ENCODE data around the gene BGLAP.

Gene BGLAP

DNA sequence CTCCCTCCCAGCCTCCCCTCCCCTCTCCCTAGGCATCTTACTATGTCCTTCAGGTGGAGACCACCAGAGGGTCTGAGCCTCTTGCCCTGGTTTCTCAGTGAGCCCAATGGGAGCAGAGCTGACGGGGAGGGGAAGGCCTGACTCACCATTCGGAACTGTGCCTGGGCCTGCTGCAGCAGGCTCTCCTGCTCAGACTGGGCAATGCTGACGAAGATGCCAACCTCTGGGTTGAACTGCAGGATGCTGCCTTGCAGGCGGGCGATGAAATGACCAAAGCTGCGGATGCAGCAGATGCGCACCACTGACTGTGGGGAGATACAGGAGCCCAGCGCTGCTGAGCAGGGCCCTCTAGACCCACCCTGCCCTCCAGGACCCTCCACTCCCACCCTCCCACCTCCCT is 16.9 kb downstream of the BGLAP start:
- no peak for DNase-seq (ENCODE audit: low read depth)

- DNase-seq (ENCODE audit: low read depth), result no peak
Measured at GRCh38 chr1:156259805-156260204, 17.8 kb downstream of the BGLAP start.

DNA sequence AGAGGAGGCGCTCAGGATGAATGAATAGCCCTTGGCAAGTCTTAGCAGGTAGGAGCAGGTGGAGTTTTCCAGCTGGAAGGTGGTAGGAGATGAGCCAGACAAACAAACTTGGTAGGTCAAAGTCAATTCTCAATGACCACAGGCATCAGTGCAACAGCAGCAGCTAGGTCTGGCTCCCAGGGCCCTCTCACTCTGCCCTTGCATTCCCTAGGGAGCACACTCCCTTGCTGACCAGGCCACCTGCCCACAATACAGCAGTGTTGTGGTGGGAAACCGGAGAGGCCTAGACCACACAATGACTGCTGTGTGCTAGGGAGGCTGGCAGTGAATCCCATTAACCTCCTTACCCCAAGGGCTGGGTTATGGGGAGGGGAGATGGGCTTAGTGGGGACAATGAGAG is 18.9 kb downstream of the BGLAP start:
- DNase-seq (ENCODE audit: low read depth), result no peak

DNA sequence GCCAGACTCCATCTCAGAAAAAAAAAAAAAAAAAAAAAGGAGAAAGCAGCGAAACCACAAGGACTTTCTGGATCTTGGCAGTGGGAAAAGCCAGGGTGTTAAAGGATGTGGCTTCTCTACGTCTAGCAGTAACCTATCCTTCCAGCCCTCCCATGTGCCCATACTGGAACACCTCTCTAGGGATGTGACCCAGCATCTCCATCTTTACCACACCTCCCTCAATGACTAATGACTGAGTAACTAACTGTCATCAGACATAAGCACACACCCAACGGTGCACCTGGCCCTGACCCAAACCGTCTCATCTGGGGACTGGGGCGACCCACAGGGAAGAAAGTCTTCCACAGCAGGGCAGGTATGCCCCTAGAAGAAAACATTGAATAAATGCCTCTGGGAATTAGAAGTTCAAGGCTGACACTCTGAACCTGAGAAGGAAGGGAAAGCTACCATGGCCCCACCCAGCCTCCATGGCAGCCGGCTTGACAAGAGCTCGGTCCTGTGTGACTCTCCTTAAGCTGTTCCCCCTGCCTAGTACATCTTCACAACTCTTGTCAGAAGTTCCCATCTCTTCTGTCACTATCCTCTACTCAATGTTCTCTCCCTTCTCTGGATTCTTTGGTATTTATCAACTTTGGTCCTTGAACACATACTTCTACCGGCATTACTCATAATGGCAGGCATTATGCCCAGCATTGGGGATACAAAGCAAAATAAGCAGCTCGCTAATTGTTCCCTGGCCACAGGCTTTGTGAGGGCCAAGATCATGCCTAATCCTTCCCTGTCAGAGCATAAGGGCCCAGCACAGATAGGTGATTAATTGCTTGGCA is 20.7 kb downstream of the BGLAP start:
- DNase-seq (ENCODE audit: low read depth), result peak; percentile 24

- no peak for DNase-seq (ENCODE audit: low read depth)
Measured at GRCh38 chr1:156263288-156263655, 21.3 kb downstream of the BGLAP start.

- no peak for DNase-seq (ENCODE audit: low read depth)
Measured at GRCh38 chr1:156266051-156266450, 24.1 kb downstream of the BGLAP start.

DNA sequence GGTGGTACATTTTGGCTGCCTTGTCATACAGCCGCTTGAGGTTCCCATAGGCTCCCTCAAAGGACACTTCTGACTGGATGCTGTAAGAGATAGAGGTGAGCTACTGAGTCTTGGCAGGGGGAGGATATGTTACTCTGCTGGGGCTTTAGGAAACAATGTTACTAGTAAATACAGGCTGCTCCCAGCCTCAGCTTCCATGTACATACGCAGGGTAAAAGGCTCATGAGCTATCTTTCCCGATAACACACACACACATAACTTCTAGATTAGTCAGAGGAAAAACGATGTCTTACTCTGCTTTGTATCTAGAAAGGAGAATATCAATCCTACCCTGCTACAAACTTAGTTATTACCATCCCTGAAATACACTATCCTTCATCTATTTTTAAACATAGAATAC is 26.4 kb downstream of the BGLAP start:
- DNase-seq (ENCODE audit: low read depth), result no peak

- DNase-seq (ENCODE audit: low read depth), result no peak
Measured at GRCh38 chr1:156270314-156270713, 28.3 kb downstream of the BGLAP start.

- no peak for DNase-seq (ENCODE audit: low read depth)
Measured at GRCh38 chr1:156276532-156276931, 34.5 kb downstream of the BGLAP start.

GRCh38 chr1:156276966-156277381 is 35.0 kb downstream of the BGLAP start:
- no peak for DNase-seq (ENCODE audit: low read depth)

DNA sequence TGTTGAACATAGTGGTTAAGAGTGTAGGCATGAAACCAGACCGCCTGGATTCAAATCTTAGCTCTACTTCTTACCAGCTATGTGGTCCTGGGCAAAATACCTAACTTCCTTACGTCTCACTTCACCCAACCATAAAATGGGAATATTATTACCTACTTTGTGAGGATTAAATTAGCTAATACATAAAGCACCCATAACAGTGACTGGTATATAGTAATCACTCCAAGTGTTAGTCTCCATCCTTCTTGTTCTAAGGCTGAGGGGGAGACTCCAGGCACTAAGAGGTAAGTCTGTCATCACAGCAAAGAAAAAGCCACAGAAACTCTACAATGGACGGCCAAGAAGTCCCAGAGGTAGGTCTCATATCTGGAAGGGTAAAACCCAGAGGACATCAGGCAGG is 37.9 kb downstream of the BGLAP start:
- DNase-seq (ENCODE audit: low read depth), result no peak

DNA sequence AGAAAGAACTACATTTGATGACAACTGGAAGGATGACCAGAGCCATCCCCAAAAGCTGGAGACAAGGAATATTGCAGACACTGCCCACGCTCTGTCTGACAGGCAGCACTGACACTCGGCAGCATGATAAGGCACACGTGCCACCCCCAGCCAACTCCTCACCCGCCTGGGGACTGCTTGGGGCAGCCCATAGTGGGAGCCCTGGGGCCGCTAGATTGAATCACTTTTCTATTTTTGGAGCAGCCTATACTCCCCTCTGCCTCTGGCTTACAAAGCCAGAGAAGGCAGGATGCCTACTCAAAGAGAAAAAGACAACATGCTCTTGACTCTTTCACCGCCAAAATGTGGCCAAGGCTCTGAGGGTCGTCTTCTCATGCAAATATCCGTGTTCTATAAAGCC is 39.3 kb downstream of the BGLAP start:
- no peak for DNase-seq (ENCODE audit: low read depth)

- DNase-seq (ENCODE audit: low read depth), result no peak
Measured at GRCh38 chr1:156281693-156282478, 39.9 kb downstream of the BGLAP start.

DNA sequence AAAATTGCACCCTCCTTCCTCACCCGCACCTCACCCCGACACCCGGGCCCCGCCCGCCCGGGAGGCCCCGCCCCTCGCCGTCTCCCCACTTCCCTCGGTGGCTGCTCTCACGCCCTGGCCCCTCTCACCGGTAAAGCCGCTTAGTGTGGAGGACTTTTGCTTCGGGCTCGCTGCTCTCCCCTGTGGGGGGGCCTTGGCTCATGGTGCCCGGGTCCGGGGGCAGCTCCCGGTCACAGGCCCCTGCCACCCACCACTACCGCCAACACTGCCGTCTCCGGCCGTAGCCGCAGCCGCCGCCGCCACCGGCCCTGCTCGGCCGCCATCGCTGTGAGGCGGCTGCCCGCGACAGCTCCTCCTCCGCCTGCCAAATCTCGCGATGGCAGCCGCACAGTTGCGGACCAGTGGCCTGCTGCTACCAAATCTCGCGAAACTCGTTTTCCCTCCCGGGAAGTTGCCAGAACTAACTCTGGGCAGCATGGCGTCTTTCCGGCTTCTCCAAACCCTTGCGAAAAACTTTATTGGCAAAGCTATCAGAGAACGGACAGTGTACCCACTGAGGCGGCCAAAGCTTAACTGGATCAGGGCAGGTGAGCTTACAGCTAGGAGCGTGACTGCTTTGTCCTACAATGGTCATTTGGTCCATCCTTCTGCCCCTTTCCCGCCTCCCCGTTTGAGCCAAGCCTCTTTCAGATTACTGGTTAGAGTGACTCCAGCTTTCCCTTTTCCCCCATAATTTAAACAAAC is 40.7 kb downstream of the BGLAP start, which contains the start of gene SMG5:
TSS of gene SMG5 (minus strand) at position 347 of the 744 bp plus-strand sequence. CDS start at position 202, 145 bp downstream.
- peak; percentile 94 for DNase-seq (ENCODE audit: low read depth)

- no peak for DNase-seq (ENCODE audit: low read depth)
Measured at GRCh38 chr1:156283521-156283920, 41.5 kb downstream of the BGLAP start.

GRCh38 chr1:156284112-156284511 is 42.1 kb downstream of the BGLAP start, which contains the start of gene TMEM79:
TMEM79 (plus strand) TSS chr1:156284325; CDS start chr1:156285227, 902 bp downstream.
- DNase-seq (ENCODE audit: low read depth), result no peak

DNA sequence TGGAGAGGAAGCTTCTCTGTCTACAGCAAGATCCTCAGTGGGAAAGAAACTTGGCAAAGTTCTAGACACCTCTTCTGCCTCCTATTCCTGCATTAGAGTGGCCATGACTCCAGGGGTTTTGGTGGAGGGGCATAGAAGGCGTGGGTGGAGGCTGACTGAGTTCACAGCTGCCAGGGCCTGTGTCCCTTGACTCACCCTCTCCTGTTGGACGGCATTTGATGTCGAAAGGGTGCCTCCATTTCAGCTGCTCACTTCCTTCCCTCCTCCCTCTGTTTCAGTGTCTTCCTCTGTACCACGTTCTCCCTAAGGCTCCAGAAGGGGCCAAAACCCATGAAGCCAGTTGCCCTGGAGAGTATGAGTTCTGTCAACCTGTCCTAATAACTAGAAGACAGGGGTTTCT is 42.8 kb downstream of the BGLAP start:
- DNase-seq (ENCODE audit: low read depth), result no peak

DNA sequence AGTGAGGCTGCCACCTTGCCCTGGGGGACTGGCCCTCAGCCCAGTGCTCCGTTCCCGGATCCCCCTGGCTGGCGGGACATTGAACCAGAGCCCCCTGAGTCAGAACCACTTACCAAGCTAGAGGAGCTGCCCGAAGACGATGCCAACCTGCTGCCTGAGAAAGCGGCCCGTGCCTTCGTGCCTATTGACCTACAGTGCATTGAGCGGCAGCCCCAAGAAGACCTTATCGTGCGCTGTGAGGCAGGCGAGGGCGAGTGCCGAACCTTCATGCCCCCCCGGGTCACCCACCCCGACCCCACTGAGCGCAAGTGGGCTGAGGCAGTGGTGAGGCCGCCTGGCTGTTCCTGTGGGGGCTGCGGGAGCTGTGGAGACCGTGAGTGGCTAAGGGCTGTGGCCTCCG is 43.5 kb downstream of the BGLAP start:
- DNase-seq (ENCODE audit: low read depth), result no peak

GRCh38 chr1:156286061-156286460 is 44.1 kb downstream of the BGLAP start:
- DNase-seq (ENCODE audit: low read depth), result no peak

DNA sequence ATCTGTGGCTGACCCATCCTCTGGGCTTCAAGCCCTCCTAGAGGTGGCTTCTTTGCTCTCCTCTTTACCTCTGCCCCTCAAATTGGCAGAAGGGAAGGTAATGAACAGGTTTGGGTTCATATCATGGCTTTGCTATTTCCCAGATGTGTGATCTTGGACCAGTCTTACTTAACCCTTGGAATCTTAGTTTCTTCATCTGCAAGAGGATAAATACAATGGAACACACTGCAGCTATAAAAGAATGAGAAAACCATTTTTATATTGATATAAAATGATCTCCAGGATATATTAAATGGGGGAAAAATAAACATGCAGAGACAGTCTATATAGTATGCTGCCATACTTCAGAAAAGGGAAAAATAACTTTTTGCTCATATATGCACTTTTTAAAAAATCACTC is 47.9 kb downstream of the BGLAP start:
- DNase-seq (ENCODE audit: low read depth), result no peak

DNA sequence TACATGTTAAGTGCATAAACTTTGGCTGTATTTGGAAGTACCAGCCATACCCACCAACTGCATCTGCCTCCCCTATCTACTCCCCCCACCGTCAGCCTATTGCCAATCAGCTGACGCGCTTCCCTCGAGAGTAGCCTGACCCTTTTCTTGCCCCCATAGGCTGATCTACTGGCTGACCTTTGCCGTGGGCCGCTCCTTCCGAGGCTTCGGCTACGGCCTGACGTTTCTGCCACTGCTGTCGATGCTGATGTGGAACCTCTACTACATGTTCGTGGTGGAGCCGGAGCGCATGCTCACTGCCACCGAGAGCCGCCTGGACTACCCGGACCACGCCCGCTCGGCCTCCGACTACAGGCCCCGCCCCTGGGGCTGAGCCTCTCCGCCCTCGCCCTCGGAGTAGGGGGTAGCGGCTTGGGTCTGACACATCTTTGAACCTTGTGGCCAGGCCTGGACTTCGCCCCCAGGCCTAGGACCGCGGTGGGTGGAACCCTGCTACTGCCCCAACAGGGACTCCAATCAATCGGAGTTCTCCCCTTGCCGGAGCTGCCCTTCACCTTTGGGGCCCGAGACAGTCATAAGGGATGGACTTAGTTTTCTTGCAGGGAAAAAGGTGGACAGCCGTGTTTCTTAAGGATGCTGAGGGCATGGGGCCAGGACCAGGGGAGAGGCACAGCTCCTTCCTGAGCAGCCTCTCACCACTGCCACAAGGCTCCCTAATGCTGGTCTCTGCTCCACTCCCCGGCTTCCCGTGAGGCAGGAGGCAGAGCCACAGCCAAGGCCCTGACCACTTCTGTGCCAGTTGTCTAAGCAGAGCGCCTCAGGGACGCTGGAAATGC is 49.5 kb downstream of the BGLAP start:
- peak; percentile 42 for DNase-seq (ENCODE audit: low read depth)

Data from HS-27A (cell line).